GM12878 (cell line): ENCODE measurements around the gene ADAMTSL1. TPM values are rescaled to one million over a fixed set of nuclear protein-coding genes. Genes with fewer than 3 reads are reported as not detected.

ENCODE experiments used
- ATAC-seq: fragments of 200-7000 bp; cut with Tn5 transposase; 3 replicates; pipeline ENCODE4 v1.9.1; 2020; ENCODE audit warnings: mild to moderate bottlenecking, moderate library complexity
- BruUV-seq: library from RNA; stranded (reverse); fragments of 400-500 nt; replicated peaks from 2 replicates; lab custom pipeline; 2021; lab: Mats Ljungman, UMichigan
- CTCF ChIA-PET: fragments of 300-600 bp; sonication (Branson Sonifier 250); formaldehyde crosslinking; extraction: SDS; loops from one replicate; lab custom pipeline; 2021; ENCODE audit warnings: inconsistent platforms; lab: Yijun Ruan, JAX
- POLR2A ChIA-PET: fragments of 350-600 bp; formaldehyde crosslinking; extraction: SDS; loops from one replicate; lab custom pipeline; 2021; ENCODE audit warnings: inconsistent platforms; lab: Charles Lee
- RAD21 ChIA-PET: fragments of 300-600 bp; sonication (Branson Sonifier 250); formaldehyde crosslinking; loops from one replicate; lab custom pipeline; 2023; ENCODE audit warnings: antibody characterized with exemption; ENCODE audit not compliant: unreplicated experiment; lab: Charles Lee
- SMC1A ChIA-PET: fragments of 300-600 bp; sonication (Branson Sonifier 250); formaldehyde crosslinking; loops from one replicate; lab custom pipeline; 2023; ENCODE audit not compliant: unreplicated experiment, uncharacterized antibody; lab: Charles Lee
- DNase-seq: peaks from one replicate; pipeline ENCODE4 v3.0.0-alpha.2; 2011; ENCODE audit warnings: low read depth, low spot score
- FAIRE-seq: peaks from 3 replicates; lab custom pipeline; 2011; peaks lifted over from hg19 to GRCh38; lab: Jason Lieb, UNC
- H2AFZ ChIP-seq: 2 replicates; pipeline ENCODE4 v1.6.0; 2011; ENCODE audit warnings: low read depth, low read length, control low read depth; ENCODE audit not compliant: control insufficient read depth
- H3K27ac ChIP-seq: 2 replicates; pipeline ENCODE4 v1.5.1; 2011; ENCODE audit warnings: control low read depth; ENCODE audit not compliant: control insufficient read depth, insufficient read depth
- H3K27me3 ChIP-seq, 2 experiments: replicated peaks in 1 of 2; 2 replicates each; pipeline versions ENCODE4 v1.6.0 to v1.6.1; 2011; ENCODE audit warnings: low read length in 1 of 2; ENCODE audit not compliant: control insufficient read depth in 2 of 2, insufficient read depth in 2 of 2
- H3K36me3 ChIP-seq, 2 experiments: 2 replicates each; pipeline ENCODE4 v1.5.1; 2011; ENCODE audit warnings: low read length in 1 of 2; ENCODE audit not compliant: control insufficient read depth in 2 of 2, insufficient read depth in 2 of 2
- H3K4me1 ChIP-seq: 2 replicates; pipeline ENCODE4 v1.6.1; 2011; ENCODE audit warnings: mild to moderate bottlenecking, low read length, moderate library complexity, mixed read lengths; ENCODE audit not compliant: control insufficient read depth, insufficient read depth
- H3K4me2 ChIP-seq: 2 replicates; pipeline ENCODE4 v1.6.0; 2011; ENCODE audit warnings: control low read depth; ENCODE audit not compliant: control insufficient read depth, insufficient read depth
- H3K4me3 ChIP-seq: fragments of 200-600 bp; sonication (generic); 2 replicates; pipeline ENCODE4 v1.5.1; 2016
- H3K79me2 ChIP-seq: 2 replicates; pipeline ENCODE4 v1.6.0; 2011; ENCODE audit warnings: low read length; ENCODE audit not compliant: control insufficient read depth, insufficient read depth
- H3K9ac ChIP-seq: 2 replicates; pipeline ENCODE4 v1.8.0; 2011; ENCODE audit warnings: low read length, control low read depth, mixed read lengths; ENCODE audit not compliant: control insufficient read depth, insufficient read depth
- H3K9me3 ChIP-seq: replicated peaks from 3 replicates; pipeline ENCODE4 v1.5.1; 2011; ENCODE audit warnings: mild to moderate bottlenecking, low read length; ENCODE audit not compliant: control insufficient read depth, insufficient read depth
- H4K20me1 ChIP-seq: 2 replicates; pipeline ENCODE4 v1.6.0; 2011; ENCODE audit not compliant: control insufficient read depth, insufficient read depth
- GABPA ChIP-seq: IDR thresholded peaks from 2 replicates; pipeline ENCODE4 v1.6.1; 2014; ENCODE audit warnings: antibody characterized with exemption, low read depth, mild to moderate bottlenecking, inconsistent platforms
- JUNB ChIP-seq: IDR thresholded peaks from 2 replicates; pipeline ENCODE4 v1.6.1; 2016; ENCODE audit warnings: antibody characterized with exemption, mild to moderate bottlenecking
- MTA3 ChIP-seq: IDR thresholded peaks from 2 replicates; pipeline ENCODE4 v1.6.1; 2012; ENCODE audit warnings: low read length, inconsistent platforms, borderline replicate concordance
- MYB ChIP-seq: fragments of 150-350 bp; IDR thresholded peaks from 2 replicates; pipeline ENCODE4 v1.6.1; 2014; ENCODE audit warnings: mild to moderate bottlenecking, low read depth, low read length, borderline replicate concordance
- NRF1 ChIP-seq: conservative IDR thresholded peaks from 2 replicates; pipeline ENCODE4 v1.6.1; 2011; ENCODE audit warnings: mild to moderate bottlenecking, low read depth, low read length, improper control_type of control experiment
- PML ChIP-seq: IDR thresholded peaks from 2 replicates; pipeline ENCODE4 v1.6.1; 2012; ENCODE audit warnings: low read length, inconsistent platforms
- RELB ChIP-seq: fragments of 450-650 bp; IDR thresholded peaks from 2 replicates; pipeline ENCODE4 v1.6.1; 2017; ENCODE audit warnings: low read depth, mild to moderate bottlenecking, moderate library complexity
- SMAD5 ChIP-seq: IDR thresholded peaks from 2 replicates; pipeline ENCODE4 v1.6.1; 2016; ENCODE audit warnings: antibody characterized with exemption, low read depth
- TAF1 ChIP-seq: IDR thresholded peaks from 2 replicates; pipeline ENCODE4 v1.6.1; 2011; ENCODE audit warnings: mild to moderate bottlenecking, low read depth, low read length, borderline replicate concordance
- YBX1 ChIP-seq: fragments of 450-650 bp; IDR thresholded peaks from 2 replicates; pipeline ENCODE4 v1.6.1; 2016; ENCODE audit warnings: antibody characterized with exemption
- ZBTB11 ChIP-seq: fragments of 450-650 bp; formaldehyde crosslinking; IDR thresholded peaks from 2 replicates; pipeline ENCODE4 v1.5.0; 2022; ENCODE audit warnings: mild to moderate bottlenecking, missing genetic modification characterization
- ZNF217 ChIP-seq: fragments of 450-650 bp; IDR thresholded peaks from 2 replicates; pipeline ENCODE4 v1.6.1; 2017; ENCODE audit warnings: antibody characterized with exemption, mild to moderate bottlenecking
- ZZZ3 ChIP-seq: IDR thresholded peaks from 2 replicates; pipeline ENCODE4 v1.6.1; 2011; ENCODE audit warnings: low read depth; ENCODE audit not compliant: control insufficient read depth, insufficient read length
- WGBS: methylation state at CpG from one replicate; pipeline ENCODE4 v1.1.6; 2016; ENCODE audit warnings: low lambda C conversion rate; ENCODE audit not compliant: insufficient replicate concordance, insufficient coverage; ENCODE audit errors: missing lambda C conversion rate; 5-methylcytosine and 5-hydroxymethylcytosine counted together
- in situ Hi-C: fragments of 300-500 bp; cut with MboI; formaldehyde crosslinking; loops from 9 replicates; pipeline ENCODE4 v1.14.3; 2018; ENCODE audit warnings: mixed read lengths
- intact Hi-C: fragments of 100-400 bp; cut with micrococcal nuclease; formaldehyde crosslinking; loops from one replicate; pipeline ENCODE4 v1.14.2; 2022; ENCODE audit not compliant: unreplicated experiment
- polyA plus RNA-seq, 11 experiments: library from polyadenylated mRNA; depleted of rRNA in 4 of 11; unstranded in 6 of 11; stranded (reverse) in 5 of 11; fragments of >200 nt; fragmentation: Nextera tagmentation in 4 of 11; fragmentation: Illumina TruSeq in 1 of 11; extraction: Ambion mirVana in 4 of 11; extraction: Trizol in 1 of 11; gene quantifications; 1 replicate in 1 of 11; 2 replicates in 10 of 11; pipeline versions ENCODE4 v1.2.1 to v1.2.3, GENCODE V29; 2011 to 2016; ENCODE audit warnings: inconsistent platforms in 2 of 11, missing spikeins in 2 of 11, low read depth in 1 of 11
- total RNA-seq, 4 experiments: library from RNA; depleted of rRNA in 3 of 4; stranded (reverse); fragments of >200 nt in 3 of 4; fragmentation: Illumina TruSeq in 1 of 4; extraction: Trizol in 1 of 4; gene quantifications; 2 replicates each; pipeline versions ENCODE4 v1.2.1 to v1.2.3, GENCODE V29; 2013 to 2021
- TF ChIP-seq, protein P1 (sequence below): fragments of 450-650 bp; IDR thresholded peaks from 2 replicates; pipeline ENCODE4 v1.6.1; 2017; ENCODE audit warnings: mild to moderate bottlenecking, moderate library complexity

The ADAMTSL1 gene
- total and polyA plus RNA-seq, 10 of the 15 experiments (the other 5 are each of a cell fraction or from before 2014, with no cell fraction given), result 0.01 to 0.10 (median 0.07) TPM; not detected in 6

GRCh38 chr9:18479405-18479804 lies 5.5 kb downstream of the ADAMTSL1 start:
- intact Hi-C loops, result no loop called here
- Histone ChIP-seq H3K9ac (no peak overlapping the region), H3K9me3 (no peaks in the 10 kb centered on the region), H3K4me2 (no peak overlapping the region), H3K4me1 (no peaks in the 10 kb centered on the region), H3K36me3 (no peaks in the 10 kb centered on the region), H2AFZ (no peak overlapping the region), H3K4me3 (no peak overlapping the region), H4K20me1 (no peaks in the 10 kb centered on the region), H3K27me3 (no peaks in the 10 kb centered on the region), H3K27ac (no peak overlapping the region), H3K79me2 (no peaks in the 10 kb centered on the region)
- RAD21 ChIA-PET, result no interaction called here
- CTCF ChIA-PET, result no interaction called here
- 29% methylated on average over 3 of the region's 3 CpGs for WGBS
- TF ChIP-seq MTA3, result no peak
- TF ChIP-seq MYB, result no peak
- no peak for TF ChIP-seq SMAD5
- no peak for TF ChIP-seq ZZZ3
- TF ChIP-seq ZNF217, result no peak
- no peak for TF ChIP-seq TAF1
- no peak for TF ChIP-seq GABPA
- TF ChIP-seq PML, result no peak
- TF ChIP-seq, protein P1, sequence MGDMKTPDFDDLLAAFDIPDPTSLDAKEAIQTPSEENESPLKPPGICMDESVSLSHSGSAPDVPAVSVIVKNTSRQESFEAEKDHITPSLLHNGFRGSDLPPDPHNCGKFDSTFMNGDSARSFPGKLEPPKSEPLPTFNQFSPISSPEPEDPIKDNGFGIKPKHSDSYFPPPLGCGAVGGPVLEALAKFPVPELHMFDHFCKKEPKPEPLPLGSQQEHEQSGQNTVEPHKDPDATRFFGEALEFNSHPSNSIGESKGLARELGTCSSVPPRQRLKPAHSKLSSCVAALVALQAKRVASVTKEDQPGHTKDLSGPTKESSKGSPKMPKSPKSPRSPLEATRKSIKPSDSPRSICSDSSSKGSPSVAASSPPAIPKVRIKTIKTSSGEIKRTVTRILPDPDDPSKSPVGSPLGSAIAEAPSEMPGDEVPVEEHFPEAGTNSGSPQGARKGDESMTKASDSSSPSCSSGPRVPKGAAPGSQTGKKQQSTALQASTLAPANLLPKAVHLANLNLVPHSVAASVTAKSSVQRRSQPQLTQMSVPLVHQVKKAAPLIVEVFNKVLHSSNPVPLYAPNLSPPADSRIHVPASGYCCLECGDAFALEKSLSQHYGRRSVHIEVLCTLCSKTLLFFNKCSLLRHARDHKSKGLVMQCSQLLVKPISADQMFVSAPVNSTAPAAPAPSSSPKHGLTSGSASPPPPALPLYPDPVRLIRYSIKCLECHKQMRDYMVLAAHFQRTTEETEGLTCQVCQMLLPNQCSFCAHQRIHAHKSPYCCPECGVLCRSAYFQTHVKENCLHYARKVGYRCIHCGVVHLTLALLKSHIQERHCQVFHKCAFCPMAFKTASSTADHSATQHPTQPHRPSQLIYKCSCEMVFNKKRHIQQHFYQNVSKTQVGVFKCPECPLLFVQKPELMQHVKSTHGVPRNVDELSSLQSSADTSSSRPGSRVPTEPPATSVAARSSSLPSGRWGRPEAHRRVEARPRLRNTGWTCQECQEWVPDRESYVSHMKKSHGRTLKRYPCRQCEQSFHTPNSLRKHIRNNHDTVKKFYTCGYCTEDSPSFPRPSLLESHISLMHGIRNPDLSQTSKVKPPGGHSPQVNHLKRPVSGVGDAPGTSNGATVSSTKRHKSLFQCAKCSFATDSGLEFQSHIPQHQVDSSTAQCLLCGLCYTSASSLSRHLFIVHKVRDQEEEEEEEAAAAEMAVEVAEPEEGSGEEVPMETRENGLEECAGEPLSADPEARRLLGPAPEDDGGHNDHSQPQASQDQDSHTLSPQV, result no peak
- no peak for TF ChIP-seq NRF1
- TF ChIP-seq RELB, result no peak
- no peak for TF ChIP-seq YBX1
- TF ChIP-seq ZBTB11 (CRISPR knock-in tag), result no peak
- TF ChIP-seq JUNB, result no peak
- ATAC-seq (no peak), FAIRE-seq (no peak), DNase-seq (no peak)
- no TSS peak for BruUV-seq
- SMC1A ChIA-PET, result no interaction called here
- in situ Hi-C loops, result loop anchor here (10.0 kb wide), 1 partner anchor 65 kb away; no protein-coding TSS in a partner anchor
- POLR2A ChIA-PET, result no interaction called here
